H1 (cell line): ENCODE data around the gene ANGPTL2. TPM values are rescaled to one million over a fixed set of nuclear protein-coding genes. Genes with fewer than 3 reads are reported as not detected.

Experiments used
- CBX8 ChIP-seq: fragments of 300-800, 300-1000 bp; sonication (generic); IDR thresholded peaks from 2 replicates; pipeline ENCODE4 v1.7.1; 2016; ENCODE audit warnings: low read depth, low read length, borderline replicate concordance
- CREB1 ChIP-seq: IDR thresholded peaks from 2 replicates; pipeline ENCODE4 v1.6.1; 2012; ENCODE audit warnings: inconsistent platforms
- EP300 ChIP-seq, 2 experiments: IDR thresholded peaks; 1 replicate in 1 of 2; 2 replicates in 1 of 2; pipeline ENCODE4 v1.6.1; 2011 to 2012; ENCODE audit warnings: low read depth in 2 of 2, low read length in 2 of 2, mild to moderate bottlenecking in 2 of 2, borderline replicate concordance in 1 of 2, inconsistent platforms in 1 of 2, moderate library complexity in 1 of 2
- EZH2 ChIP-seq: fragments of 200-600 bp; sonication (generic); IDR thresholded peaks from 2 replicates; pipeline ENCODE4 v1.7.1; 2012; ENCODE audit warnings: low read depth, mild to moderate bottlenecking, moderate library complexity, low read length, inconsistent platforms; ENCODE audit not compliant: severe bottlenecking
- GTF2F1 ChIP-seq: IDR thresholded peaks from 2 replicates; pipeline ENCODE4 v1.6.1; 2012; ENCODE audit warnings: low read depth, low read length, improper control_type of control experiment, borderline replicate concordance
- JUN ChIP-seq: IDR thresholded peaks from 2 replicates; pipeline ENCODE4 v1.6.1; 2011; ENCODE audit warnings: low read depth, mild to moderate bottlenecking, improper control_type of control experiment, low read length
- KDM4A ChIP-seq: IDR thresholded peaks from one replicate; pipeline ENCODE4 v1.7.1; 2012; ENCODE audit warnings: low read depth, mild to moderate bottlenecking, moderate library complexity, low read length, inconsistent platforms; ENCODE audit not compliant: severe bottlenecking
- PHF8 ChIP-seq: fragments of 200-600 bp; sonication (generic); conservative IDR thresholded peaks from 2 replicates; pipeline ENCODE4 v1.7.1; 2012; ENCODE audit warnings: low read depth, mild to moderate bottlenecking, inconsistent platforms, low read length, moderate library complexity
- POLR2AphosphoS5 ChIP-seq: IDR thresholded peaks from 2 replicates; pipeline ENCODE4 v1.6.1; 2011; ENCODE audit warnings: low read depth, low read length
- RBBP5 ChIP-seq: IDR thresholded peaks from 2 replicates; pipeline ENCODE4 v1.7.1; 2012; ENCODE audit warnings: low read depth, mild to moderate bottlenecking, inconsistent platforms, low read length, moderate library complexity, borderline replicate concordance
- SP4 ChIP-seq: IDR thresholded peaks from 2 replicates; pipeline ENCODE4 v1.6.1; 2012; ENCODE audit warnings: low read length, inconsistent platforms
- TAF1 ChIP-seq: IDR thresholded peaks from 2 replicates; pipeline ENCODE4 v1.6.1; 2011; ENCODE audit warnings: mild to moderate bottlenecking, low read depth, low read length
- TBP ChIP-seq: IDR thresholded peaks from 2 replicates; pipeline ENCODE4 v1.6.1; 2011; ENCODE audit warnings: low read depth, low read length, improper control_type of control experiment
- TCF12 ChIP-seq: IDR thresholded peaks from 2 replicates; pipeline ENCODE4 v1.6.1; 2011; ENCODE audit warnings: low read depth, mild to moderate bottlenecking, low read length
- polyA plus RNA-seq, 7 experiments: library from polyadenylated mRNA; depleted of rRNA in 3 of 7; stranded (reverse) in 5 of 7; unstranded in 2 of 7; fragments of >200 nt in 5 of 7; fragments of 200-250 nt in 2 of 7; gene quantifications; 1 replicate in 5 of 7; 2 replicates in 1 of 7; 4 replicates in 1 of 7; pipeline versions ENCODE4 v1.2.1 to v1.2.3, GENCODE V29; 2011 to 2013; ENCODE audit warnings: missing spikeins in 2 of 7, mixed read lengths in 2 of 7
- total RNA-seq: library from RNA; stranded (reverse); fragmentation: NEBNext Ultra II Directional; extraction: Animal tissue kit (Norgen Biotek cat#: 25700); gene quantifications from 2 replicates; pipeline ENCODE4 v1.2.1, GENCODE V29; 2021
- TF ChIP-seq, protein P1 (sequence below): IDR thresholded peaks from 2 replicates; pipeline ENCODE4 v1.6.1; 2011; ENCODE audit warnings: low read length, improper control_type of control experiment
- TF ChIP-seq, protein P2 (sequence below), 3 experiments: IDR thresholded peaks; 1 replicate in 2 of 3; 2 replicates in 1 of 3; pipeline versions ENCODE4 v1.5.1 to v1.6.1; 2011; ENCODE audit warnings: low read length in 3 of 3, mild to moderate bottlenecking in 3 of 3, inconsistent platforms in 2 of 3, low read depth in 1 of 3, moderate library complexity in 1 of 3; ENCODE audit not compliant: insufficient read depth in 1 of 3; ENCODE audit errors: control extremely low read depth in 1 of 3
- TF ChIP-seq, protein P3 (sequence below): IDR thresholded peaks from 2 replicates; pipeline ENCODE4 v1.6.1; 2012; ENCODE audit warnings: low read length, inconsistent platforms

Gene ANGPTL2
- total and polyA plus RNA-seq, 2 of the 8 experiments (the other 6 are each of a cell fraction or from before 2014, with no cell fraction given): 9.0 to 10.6 TPM

DNA sequence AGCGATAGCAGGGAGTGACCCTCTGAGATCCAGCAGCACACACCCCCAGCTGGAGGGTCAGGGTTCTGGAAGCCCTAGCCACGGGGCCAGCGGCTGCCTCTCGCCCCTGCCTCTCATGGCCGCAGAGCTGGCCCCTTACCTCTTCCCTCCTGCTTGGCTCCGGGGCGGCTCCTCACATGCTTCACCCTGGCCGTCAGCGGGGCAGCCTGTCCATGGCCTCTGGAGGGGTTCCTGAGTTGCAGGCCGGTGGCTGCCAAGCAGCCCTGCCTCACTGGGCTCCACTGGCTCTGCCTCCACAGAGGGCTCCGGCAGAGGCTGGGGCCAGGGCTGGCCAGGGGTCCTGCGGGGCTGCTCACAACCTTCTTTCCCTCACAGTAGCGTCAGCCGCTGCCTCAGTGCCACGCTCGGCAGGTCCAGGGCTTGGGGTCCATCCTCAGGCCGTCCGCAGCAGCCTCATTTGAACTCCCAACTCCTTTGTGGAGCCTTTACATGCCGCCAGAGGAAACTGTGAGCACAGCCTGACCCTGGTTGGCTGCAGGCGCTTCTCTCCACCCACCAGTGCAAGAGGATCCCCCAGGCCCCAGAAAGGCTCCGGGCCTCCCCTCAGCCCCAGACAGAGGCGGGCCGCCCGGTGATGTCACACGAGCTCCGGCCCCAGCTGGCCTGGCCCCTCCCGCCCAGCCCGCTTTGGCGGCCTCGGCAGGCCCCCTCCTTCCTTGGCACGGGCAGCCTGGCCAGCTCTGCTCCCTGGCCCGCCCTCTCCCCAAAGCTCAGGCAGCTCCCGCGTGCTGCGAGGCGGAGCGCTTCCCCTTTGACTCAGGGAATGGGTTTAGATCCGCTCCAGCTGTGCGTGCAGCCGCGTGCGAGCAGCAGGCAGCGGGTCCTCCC, at the start of gene ANGPTL2 (continued):
- TF ChIP-seq, protein P1, sequence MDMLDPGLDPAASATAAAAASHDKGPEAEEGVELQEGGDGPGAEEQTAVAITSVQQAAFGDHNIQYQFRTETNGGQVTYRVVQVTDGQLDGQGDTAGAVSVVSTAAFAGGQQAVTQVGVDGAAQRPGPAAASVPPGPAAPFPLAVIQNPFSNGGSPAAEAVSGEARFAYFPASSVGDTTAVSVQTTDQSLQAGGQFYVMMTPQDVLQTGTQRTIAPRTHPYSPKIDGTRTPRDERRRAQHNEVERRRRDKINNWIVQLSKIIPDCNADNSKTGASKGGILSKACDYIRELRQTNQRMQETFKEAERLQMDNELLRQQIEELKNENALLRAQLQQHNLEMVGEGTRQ: 0 out of 2 replicates have a peak, but pooled peaks have one; percentile 1
- TF ChIP-seq EP300 (IDR thresholded peaks at IDR 0.05; ENCODE audit: borderline replicate concordance in 1 of 2, low read depth in 2 of 2, low read length in 2 of 2): peak in 1 of 2 experiments; percentile 50; a peak in 1 of 3 replicates
- TF ChIP-seq, protein P2, sequence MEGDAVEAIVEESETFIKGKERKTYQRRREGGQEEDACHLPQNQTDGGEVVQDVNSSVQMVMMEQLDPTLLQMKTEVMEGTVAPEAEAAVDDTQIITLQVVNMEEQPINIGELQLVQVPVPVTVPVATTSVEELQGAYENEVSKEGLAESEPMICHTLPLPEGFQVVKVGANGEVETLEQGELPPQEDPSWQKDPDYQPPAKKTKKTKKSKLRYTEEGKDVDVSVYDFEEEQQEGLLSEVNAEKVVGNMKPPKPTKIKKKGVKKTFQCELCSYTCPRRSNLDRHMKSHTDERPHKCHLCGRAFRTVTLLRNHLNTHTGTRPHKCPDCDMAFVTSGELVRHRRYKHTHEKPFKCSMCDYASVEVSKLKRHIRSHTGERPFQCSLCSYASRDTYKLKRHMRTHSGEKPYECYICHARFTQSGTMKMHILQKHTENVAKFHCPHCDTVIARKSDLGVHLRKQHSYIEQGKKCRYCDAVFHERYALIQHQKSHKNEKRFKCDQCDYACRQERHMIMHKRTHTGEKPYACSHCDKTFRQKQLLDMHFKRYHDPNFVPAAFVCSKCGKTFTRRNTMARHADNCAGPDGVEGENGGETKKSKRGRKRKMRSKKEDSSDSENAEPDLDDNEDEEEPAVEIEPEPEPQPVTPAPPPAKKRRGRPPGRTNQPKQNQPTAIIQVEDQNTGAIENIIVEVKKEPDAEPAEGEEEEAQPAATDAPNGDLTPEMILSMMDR (IDR thresholded peaks at IDR 0.05; ENCODE audit: control extremely low read depth in 1 of 3, insufficient read depth in 1 of 3, low read depth in 1 of 3, low read length in 3 of 3): no peak
- peak; percentile 70; the same call in 1 of the 2 replicates for TF ChIP-seq CREB1
- TF ChIP-seq EZH2: no peak
- TF ChIP-seq TAF1: peak; percentile 81
- no peak for TF ChIP-seq CBX8
- no peak for TF ChIP-seq GTF2F1
- no peak for TF ChIP-seq TCF12
- TF ChIP-seq TBP: peak; percentile 56
- TF ChIP-seq JUN: no peak
- TF ChIP-seq POLR2AphosphoS5: peak; percentile 39; the same call in 1 of the 2 replicates
- TF ChIP-seq, protein P3, sequence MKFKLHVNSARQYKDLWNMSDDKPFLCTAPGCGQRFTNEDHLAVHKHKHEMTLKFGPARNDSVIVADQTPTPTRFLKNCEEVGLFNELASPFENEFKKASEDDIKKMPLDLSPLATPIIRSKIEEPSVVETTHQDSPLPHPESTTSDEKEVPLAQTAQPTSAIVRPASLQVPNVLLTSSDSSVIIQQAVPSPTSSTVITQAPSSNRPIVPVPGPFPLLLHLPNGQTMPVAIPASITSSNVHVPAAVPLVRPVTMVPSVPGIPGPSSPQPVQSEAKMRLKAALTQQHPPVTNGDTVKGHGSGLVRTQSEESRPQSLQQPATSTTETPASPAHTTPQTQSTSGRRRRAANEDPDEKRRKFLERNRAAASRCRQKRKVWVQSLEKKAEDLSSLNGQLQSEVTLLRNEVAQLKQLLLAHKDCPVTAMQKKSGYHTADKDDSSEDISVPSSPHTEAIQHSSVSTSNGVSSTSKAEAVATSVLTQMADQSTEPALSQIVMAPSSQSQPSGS: 0 out of 2 replicates have a peak, but pooled peaks have one; percentile 64
- peak; percentile 72; the same call in 1 of the 2 replicates for TF ChIP-seq RBBP5
- no peak for TF ChIP-seq SP4
- peak; percentile 45; the same call in 1 of the 2 replicates for TF ChIP-seq PHF8
- TF ChIP-seq KDM4A: peak; percentile 51
